ENCODE results near the gene GASK1A.

GASK1A gene

DNA sequence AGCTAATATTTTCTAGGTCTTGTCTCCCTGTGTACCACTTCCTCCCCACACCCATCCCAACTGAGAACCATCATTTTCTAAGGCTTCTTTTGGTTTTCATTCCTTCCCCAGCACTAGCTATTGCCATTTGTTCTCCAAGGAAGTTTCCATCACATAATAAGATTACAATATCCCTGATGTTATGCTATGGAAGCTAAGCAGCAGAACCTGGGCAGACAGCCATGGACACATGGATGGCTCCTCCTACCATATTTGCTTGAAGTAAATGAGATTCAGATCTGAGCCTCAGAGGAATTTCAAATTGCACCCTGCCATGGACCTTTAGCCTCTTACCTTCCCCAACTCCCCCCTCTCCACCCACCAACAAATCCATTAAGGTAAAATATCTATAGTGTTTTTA is 31.5 kb downstream of the GASK1A start:
- Histone ChIP-seq H3K9me3 (no peaks in the 10 kb centered on the region), H3K4me1 (no peaks in the 10 kb centered on the region), H3K4me3 (no peak overlapping the region), H3K36me3 (replicated peaks) (no peaks in the 10 kb centered on the region), H3K27me3 (ENCODE audit: low read depth) (0 out of 2 replicates have a peak, but pooled peaks cover 2% of the 10 kb centered on the region)
- in situ Hi-C loops (cut with MboI; ENCODE audit: low sequenced_read_pairs) = no loop called here
- DNase-seq (ENCODE audit: low spot score in 2 of 2) = no peak

DNA sequence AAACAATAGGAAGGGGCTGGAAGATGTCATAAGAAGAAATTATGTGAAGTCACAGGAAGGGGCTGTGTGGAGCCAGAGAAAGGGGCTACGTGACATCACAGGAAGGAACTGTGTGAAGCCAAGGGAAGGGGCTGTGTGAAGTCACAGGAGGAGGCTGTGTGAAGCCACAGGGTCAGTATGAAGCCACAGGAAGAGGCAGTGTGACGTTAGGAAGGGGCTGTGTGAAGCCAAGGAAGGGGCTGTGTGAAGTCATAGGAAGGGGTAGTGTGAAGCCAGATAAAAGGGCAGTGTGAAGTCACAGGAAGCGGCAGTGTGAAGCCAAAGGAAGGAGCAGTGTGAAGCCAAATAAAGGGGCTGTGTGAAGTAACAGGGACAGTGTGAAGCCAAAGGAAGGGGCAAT is 32.5 kb downstream of the GASK1A start:
- no peaks in the 10 kb centered on the region for H3K27me3 ChIP-seq (ENCODE audit: low read depth)
- H3K9me3 ChIP-seq = no peaks in the 10 kb centered on the region
- no peak for DNase-seq (ENCODE audit: low spot score in 2 of 2)
- H3K36me3 ChIP-seq (replicated peaks) = no peaks in the 10 kb centered on the region
- H3K4me3 ChIP-seq = no peak overlapping the region
- H3K4me1 ChIP-seq = no peaks in the 10 kb centered on the region
- in situ Hi-C loops (cut with MboI; ENCODE audit: low sequenced_read_pairs) = no loop called here

DNA sequence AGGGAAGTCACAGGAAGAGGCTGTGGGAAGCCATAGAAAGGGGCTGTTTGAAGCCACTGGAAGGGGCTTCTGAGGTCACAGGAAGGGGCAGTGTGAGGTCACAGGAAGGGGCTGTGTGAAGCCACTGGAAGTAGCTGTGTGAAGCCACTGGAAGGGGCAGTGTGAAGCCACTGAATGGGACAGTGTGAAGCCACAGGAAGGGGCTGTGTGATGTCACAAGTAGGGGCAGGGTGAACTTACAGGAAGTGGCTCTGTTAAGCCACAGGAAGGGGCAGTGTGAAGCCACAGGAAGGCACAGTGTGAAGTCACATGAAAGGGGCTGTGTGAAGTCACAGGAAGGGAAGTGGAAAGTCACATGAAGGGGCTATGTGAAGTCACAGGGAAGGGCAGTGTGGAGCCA is 33.1 kb downstream of the GASK1A start:
- H3K27me3 ChIP-seq (ENCODE audit: low read depth) = no peaks in the 10 kb centered on the region
- H3K9me3 ChIP-seq = no peaks in the 10 kb centered on the region
- DNase-seq (ENCODE audit: low spot score in 2 of 2) = no peak
- in situ Hi-C loops (cut with MboI; ENCODE audit: low sequenced_read_pairs) = no loop called here
- no peak overlapping the region for H3K4me3 ChIP-seq
- H3K36me3 ChIP-seq (replicated peaks) = no peaks in the 10 kb centered on the region
- H3K4me1 ChIP-seq = no peaks in the 10 kb centered on the region

DNA sequence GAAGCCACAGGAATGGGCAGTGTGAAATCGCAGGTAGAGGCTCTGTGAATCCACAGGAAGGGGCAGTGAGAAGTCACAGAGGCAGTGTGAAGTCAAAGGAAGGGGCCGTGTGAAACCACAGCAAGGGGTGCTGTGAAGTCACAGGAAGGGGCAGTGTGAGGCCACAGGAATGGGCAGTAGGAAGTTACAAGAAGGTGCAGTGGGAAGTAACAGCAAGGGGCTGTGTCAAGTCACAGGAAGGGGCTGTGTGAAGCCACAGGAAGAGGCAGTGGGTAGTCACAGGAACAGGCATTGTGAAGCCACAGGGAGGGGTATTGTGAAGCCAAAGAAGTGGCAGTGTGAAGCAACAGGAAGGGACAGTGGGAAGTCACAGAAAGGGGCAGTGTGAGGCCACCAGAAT is 34.1 kb downstream of the GASK1A start:
- in situ Hi-C loops (cut with MboI; ENCODE audit: low sequenced_read_pairs) = no loop called here
- H3K4me1 ChIP-seq = no peaks in the 10 kb centered on the region
- H3K36me3 ChIP-seq (replicated peaks) = no peaks in the 10 kb centered on the region
- no peaks in the 10 kb centered on the region for H3K9me3 ChIP-seq
- DNase-seq (ENCODE audit: low spot score in 2 of 2) = no peak
- H3K4me3 ChIP-seq = no peak overlapping the region
- no peaks in the 10 kb centered on the region for H3K27me3 ChIP-seq (ENCODE audit: low read depth)

DNA sequence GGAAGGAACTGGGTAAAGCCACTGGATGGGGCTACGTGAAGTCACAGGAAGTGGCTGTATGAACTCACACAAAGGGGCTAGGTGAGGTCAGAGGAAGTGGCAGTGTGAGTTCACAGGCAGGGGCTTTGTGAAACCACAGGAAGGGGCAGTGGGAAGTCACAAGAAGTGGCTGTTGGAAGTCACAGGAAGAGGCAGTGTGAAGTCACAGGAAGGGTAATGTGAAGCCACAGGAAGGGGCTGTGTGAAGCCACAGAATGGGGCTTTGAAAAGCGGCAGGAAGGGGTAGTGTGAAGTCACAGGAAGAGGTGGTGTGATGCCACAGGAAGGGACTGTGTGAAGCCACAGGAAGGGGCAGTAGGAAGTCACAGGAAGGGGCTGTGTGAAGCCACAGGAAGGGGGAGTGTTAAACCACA is 34.6 kb downstream of the GASK1A start:
- DNase-seq (ENCODE audit: low spot score in 2 of 2) = no peak
- in situ Hi-C loops (cut with MboI; ENCODE audit: low sequenced_read_pairs) = no loop called here
- Histone ChIP-seq H3K9me3 (no peaks in the 10 kb centered on the region), H3K4me1 (no peaks in the 10 kb centered on the region), H3K36me3 (replicated peaks) (no peaks in the 10 kb centered on the region), H3K27me3 (ENCODE audit: low read depth) (no peaks in the 10 kb centered on the region), H3K4me3 (no peak overlapping the region)

DNA sequence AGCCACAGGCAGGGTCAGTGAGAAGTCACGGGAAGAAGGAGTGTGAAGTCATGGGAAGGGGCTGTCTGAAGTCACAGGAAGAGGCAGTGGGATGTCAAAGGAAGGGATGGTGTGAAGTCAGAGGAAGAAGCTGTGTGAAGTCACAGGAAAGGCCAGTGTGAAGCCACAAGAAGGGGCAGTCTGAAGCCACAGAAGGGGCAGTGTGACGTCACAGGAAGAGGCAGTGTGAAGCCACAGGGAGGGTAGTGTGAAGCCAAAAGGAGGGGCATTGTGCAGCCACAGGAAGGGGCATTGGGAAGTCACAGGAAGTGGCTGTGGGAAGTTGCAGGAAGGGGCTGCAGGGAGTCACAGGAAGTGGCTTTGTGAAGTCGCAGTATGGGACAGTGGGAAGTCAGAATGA is 35.1 kb downstream of the GASK1A start:
- H3K4me1 ChIP-seq = no peaks in the 10 kb centered on the region
- no peak overlapping the region for H3K4me3 ChIP-seq
- H3K27me3 ChIP-seq (ENCODE audit: low read depth) = no peaks in the 10 kb centered on the region
- in situ Hi-C loops (cut with MboI; ENCODE audit: low sequenced_read_pairs) = no loop called here
- H3K9me3 ChIP-seq = no peaks in the 10 kb centered on the region
- no peak for DNase-seq (ENCODE audit: low spot score in 2 of 2)
- no peaks in the 10 kb centered on the region for H3K36me3 ChIP-seq (replicated peaks)

DNA sequence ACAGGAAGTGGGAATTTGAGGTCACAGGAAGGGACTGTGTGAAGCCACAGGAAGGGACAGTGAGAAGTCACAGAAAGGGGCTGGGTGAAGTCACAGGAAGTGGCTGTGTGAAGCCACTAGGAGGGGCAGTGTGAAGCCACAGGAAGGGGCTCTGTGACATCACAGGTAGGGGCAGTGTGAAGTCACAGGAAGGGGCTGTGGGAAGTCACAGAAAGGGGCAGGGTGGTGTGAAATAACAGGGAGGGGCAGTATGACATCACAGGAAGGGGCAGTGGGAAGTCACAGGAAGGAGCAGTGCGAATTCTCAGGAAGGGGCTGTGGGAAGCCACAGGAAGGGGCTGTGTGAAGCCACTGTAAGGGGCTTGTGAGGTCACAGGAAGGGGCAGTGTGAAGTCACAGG is 35.8 kb downstream of the GASK1A start:
- in situ Hi-C loops (cut with MboI; ENCODE audit: low sequenced_read_pairs) = no loop called here
- no peaks in the 10 kb centered on the region for H3K27me3 ChIP-seq (ENCODE audit: low read depth)
- H3K9me3 ChIP-seq = no peaks in the 10 kb centered on the region
- no peaks in the 10 kb centered on the region for H3K36me3 ChIP-seq (replicated peaks)
- no peaks in the 10 kb centered on the region for H3K4me1 ChIP-seq
- H3K4me3 ChIP-seq = no peak overlapping the region
- no peak for DNase-seq (ENCODE audit: low spot score in 2 of 2)

DNA sequence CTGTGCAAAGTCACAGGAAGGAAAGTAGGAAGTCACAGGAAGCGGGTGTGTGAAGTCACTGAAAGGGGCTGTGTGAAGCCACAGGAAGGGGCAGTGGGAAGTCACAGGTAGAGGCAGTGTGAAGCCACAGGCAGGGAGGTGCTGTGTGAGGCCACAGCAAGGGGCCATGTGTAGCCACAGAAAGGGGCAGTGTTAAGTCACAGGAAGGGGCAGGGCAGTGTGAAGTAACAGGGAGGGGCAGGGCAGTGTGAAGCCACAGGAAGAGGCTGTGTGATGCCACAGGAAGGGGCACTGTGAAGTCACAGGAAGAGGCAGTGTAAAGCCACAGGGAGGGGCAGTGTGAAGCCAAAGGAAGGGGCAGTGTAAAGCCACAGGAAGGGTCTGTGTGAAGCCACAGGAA is 36.5 kb downstream of the GASK1A start:
- no peaks in the 10 kb centered on the region for H3K9me3 ChIP-seq
- in situ Hi-C loops (cut with MboI; ENCODE audit: low sequenced_read_pairs) = no loop called here

DNA sequence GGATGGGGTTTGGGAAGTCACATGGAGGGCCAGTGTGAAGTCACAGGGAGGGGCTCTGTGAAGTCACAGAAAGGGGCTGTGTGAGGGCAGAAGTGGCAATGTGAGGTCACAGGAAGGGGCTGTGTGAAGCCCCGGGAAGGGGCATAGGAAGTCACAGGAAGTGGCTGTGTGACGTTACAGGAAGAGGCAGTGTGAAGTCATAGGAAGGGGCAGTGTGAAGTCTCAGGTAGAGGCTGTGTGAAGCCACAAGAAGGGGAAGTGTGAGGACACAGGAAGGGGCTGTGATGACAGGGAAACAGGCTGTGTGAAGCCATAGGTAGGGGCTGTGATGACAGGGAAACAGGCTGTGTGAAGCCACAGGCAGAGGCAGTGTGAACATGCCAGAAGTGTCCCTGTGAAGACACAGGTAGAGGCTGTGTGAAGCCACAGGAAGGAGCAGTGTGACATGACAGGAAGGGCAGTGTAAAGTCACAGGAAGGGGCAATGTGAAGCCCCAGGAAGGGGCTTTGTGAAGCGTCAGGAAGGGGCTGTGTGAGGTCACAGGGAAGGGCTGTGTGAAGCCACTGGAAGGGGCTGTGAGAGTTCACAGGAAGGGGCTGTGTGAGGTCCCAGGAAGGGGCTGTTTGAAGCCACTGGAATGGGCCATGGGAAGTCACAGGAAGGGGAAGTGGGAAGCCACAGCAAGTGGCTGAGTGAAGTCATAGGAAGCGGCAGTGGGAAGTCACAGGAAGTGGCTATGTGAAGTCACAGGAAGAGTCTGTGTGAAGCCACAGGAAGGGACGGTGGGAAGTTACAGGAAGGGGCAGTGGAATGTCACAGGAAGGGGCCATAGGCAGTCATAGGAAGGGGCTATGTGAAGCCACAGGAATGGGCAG is 37.1 kb downstream of the GASK1A start:
- no peak for DNase-seq (ENCODE audit: low spot score in 2 of 2)
- in situ Hi-C loops (cut with MboI; ENCODE audit: low sequenced_read_pairs) = no loop called here
- Histone ChIP-seq H3K9me3 (no peaks in the 10 kb centered on the region), H3K27me3 (ENCODE audit: low read depth) (no peaks in the 10 kb centered on the region), H3K4me3 (no peak overlapping the region), H3K36me3 (replicated peaks) (no peaks in the 10 kb centered on the region), H3K4me1 (no peaks in the 10 kb centered on the region)

More for the DNA sequence above, 36.5 kb downstream of the GASK1A start:
- Histone ChIP-seq H3K4me1 (no peaks in the 10 kb centered on the region), H3K27me3 (ENCODE audit: low read depth) (no peaks in the 10 kb centered on the region), H3K4me3 (no peak overlapping the region), H3K36me3 (replicated peaks) (no peaks in the 10 kb centered on the region)
- no peak for DNase-seq (ENCODE audit: low spot score in 2 of 2)

DNA sequence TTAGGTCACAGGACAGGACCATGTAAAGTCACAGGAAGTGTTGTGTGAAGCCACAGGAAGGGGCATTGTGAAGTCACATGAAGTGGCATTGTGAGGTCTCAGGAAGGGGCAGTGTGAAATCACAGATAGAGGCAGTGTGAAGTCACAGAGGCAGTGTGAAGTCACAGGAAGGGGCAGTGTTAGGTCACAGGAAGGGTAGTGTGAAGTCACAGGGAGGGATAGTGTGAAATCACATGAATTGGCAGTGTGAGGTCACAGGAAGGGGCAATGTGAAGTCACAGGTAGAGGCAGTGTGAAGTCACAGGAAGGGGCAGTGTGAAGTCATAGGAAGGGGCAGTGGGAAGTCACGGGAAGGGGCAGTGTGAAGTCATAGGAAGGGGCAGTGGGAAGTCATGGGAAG is 37.9 kb downstream of the GASK1A start:
- Histone ChIP-seq H3K36me3 (replicated peaks) (no peaks in the 10 kb centered on the region), H3K4me1 (no peaks in the 10 kb centered on the region), H3K9me3 (no peaks in the 10 kb centered on the region), H3K4me3 (no peak overlapping the region), H3K27me3 (ENCODE audit: low read depth) (no peaks in the 10 kb centered on the region)
- in situ Hi-C loops (cut with MboI; ENCODE audit: low sequenced_read_pairs) = no loop called here
- DNase-seq (ENCODE audit: low spot score in 2 of 2) = no peak

DNA sequence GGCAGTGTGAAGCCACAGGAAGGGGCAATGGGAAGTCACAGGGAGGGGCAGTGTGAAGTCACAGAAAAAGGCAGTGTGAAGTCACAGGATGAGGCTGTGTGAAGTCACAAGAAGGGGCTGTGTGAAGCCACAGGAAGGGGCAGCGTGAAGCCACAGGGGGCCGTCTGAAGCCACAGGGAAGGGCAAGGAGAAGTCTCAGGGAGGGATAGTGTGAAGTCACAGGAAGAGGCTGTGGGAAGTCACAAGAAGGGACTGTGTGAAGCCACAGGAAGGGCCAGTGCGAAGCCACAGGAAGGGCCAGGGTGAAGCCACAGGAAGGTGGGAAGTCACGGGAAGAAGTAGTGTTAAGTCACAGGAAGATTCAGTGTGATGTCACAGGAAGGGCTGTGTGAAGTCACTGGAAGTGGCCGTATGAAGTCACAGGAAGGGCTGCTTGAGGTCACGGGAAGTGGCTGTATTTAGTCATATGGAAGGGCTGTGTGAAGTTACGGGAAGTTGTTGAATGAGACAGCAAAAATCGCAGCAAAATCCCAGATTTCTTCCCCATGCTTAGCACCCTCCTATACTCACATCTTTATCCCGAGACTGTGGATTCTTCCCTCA is 38.6 kb downstream of the GASK1A start:
- no peak overlapping the region for H3K4me3 ChIP-seq

DNA sequence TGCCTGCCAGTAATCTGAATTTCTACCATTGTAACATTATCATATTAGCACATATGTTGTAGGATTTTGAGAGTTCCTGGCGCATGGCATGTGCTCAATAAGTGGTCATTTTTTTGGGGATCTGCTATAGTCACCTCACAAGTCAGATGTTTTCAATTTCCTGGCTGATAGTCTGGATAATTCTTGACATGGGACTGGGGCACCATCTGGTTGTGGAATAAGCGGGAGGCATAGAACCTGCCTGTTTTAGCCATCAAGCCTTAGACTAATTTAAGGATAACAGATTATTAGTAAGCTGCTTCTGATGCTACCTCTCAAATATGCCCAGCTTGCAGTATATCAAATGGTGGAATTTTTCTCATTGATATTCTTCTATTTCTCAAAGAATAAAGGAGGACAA is 39.1 kb downstream of the GASK1A start:
- no peaks in the 10 kb centered on the region for H3K36me3 ChIP-seq (replicated peaks)
- no peaks in the 10 kb centered on the region for H3K27me3 ChIP-seq (ENCODE audit: low read depth)
- no peaks in the 10 kb centered on the region for H3K9me3 ChIP-seq
- no peaks in the 10 kb centered on the region for H3K4me1 ChIP-seq
- H3K4me3 ChIP-seq = no peak overlapping the region
- DNase-seq (ENCODE audit: low spot score in 2 of 2) = no peak
- in situ Hi-C loops (cut with MboI; ENCODE audit: low sequenced_read_pairs) = no loop called here

More for the DNA sequence above, 38.6 kb downstream of the GASK1A start:
- in situ Hi-C loops (cut with MboI; ENCODE audit: low sequenced_read_pairs) = no loop called here
- Histone ChIP-seq H3K36me3 (replicated peaks) (no peaks in the 10 kb centered on the region), H3K27me3 (ENCODE audit: low read depth) (no peaks in the 10 kb centered on the region), H3K9me3 (no peaks in the 10 kb centered on the region), H3K4me1 (no peaks in the 10 kb centered on the region)
- DNase-seq (ENCODE audit: low spot score in 2 of 2) = no peak

DNA sequence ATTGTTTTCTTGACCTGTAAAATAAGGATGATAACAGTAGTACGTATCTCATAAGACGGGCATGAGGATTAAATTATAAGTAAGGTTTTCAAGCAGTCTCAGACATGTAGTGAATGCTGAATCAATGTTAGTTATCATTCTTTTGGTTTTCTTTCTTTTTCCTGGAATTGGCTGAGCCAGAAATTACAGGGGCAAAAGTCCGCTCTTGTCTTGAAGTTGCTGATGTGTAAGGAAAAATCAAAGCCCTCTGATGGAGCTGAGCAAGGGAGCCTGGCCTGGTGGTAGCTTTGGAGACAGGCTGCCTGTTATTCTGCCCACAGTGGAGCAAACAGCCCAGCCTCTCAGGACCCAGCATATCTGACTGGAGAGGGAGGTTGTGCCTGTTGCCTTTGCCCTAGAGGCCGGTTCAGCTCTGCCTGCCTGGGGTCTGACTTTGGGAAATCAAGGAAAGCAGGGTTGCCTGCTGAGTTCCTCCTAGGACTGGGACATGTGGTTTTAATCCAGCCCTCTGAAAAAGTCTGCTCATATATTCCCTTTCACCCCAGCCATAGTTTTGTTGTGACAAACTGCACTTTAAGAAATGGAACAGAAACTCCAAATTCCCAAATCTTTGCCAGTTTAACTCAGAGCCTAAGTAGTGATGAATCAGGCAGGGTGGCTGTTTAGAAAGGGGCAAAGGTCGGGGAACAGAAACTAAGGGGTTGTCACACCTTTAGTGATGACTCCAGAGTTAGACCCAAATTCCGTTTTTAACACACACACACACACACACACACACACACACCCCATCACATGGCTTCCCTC is 40.1 kb downstream of the GASK1A start:
- DNase-seq (ENCODE audit: low spot score in 2 of 2) = no peak
- Histone ChIP-seq H3K4me1 (no peaks in the 10 kb centered on the region), H3K4me3 (no peak overlapping the region), H3K27me3 (ENCODE audit: low read depth) (no peaks in the 10 kb centered on the region), H3K9me3 (no peaks in the 10 kb centered on the region), H3K36me3 (replicated peaks) (no peaks in the 10 kb centered on the region)
- in situ Hi-C loops (cut with MboI; ENCODE audit: low sequenced_read_pairs) = no loop called here

DNA sequence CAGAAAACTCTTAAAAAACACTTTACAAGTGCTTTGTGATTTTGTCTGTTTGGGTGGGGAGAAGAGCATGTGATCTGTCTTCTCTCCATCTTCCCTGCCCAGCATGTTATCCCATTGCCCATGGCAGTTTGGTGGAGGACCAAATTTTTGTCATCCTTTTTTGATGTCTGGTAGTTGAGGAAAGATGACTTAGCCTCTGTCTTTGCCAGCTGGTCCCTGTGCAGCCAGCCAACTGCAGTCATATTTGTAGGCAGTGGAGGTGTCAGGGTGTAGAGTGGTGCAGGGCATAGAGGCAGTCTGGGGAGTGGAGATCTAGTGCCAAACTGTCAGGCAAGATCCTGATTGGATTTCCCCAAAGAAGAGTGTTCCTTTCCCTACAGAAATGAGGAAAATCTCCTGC is 40.7 kb downstream of the GASK1A start:
- in situ Hi-C loops (cut with MboI; ENCODE audit: low sequenced_read_pairs) = no loop called here
- Histone ChIP-seq H3K4me3 (no peak overlapping the region), H3K27me3 (ENCODE audit: low read depth) (no peaks in the 10 kb centered on the region), H3K9me3 (no peaks in the 10 kb centered on the region), H3K36me3 (replicated peaks) (no peaks in the 10 kb centered on the region), H3K4me1 (no peaks in the 10 kb centered on the region)
- DNase-seq (ENCODE audit: low spot score in 2 of 2) = no peak

Data from HAP-1 (cell line).